H7 (cell line): ENCODE results near the gene OR8B12. TPM values are rescaled to one million over a fixed set of nuclear protein-coding genes. Genes with fewer than 3 reads are reported as not detected.

ENCODE experiments used
- DNase-seq: peaks from one replicate; pipeline ENCODE4 v3.0.0; 2012
- H3K27me3 ChIP-seq: 2 replicates; pipeline ENCODE4 v1.6.0; 2011; ENCODE audit warnings: mild to moderate bottlenecking, low read length; ENCODE audit not compliant: control insufficient read depth, insufficient read depth
- H3K36me3 ChIP-seq: replicated peaks from 2 replicates; pipeline ENCODE4 v1.5.1; 2011; ENCODE audit warnings: low read length; ENCODE audit not compliant: control insufficient read depth, insufficient read depth
- H3K4me3 ChIP-seq: 2 replicates; pipeline ENCODE4 v1.5.1; 2011; ENCODE audit warnings: low read depth, mild to moderate bottlenecking, control low read depth, low read length, moderate library complexity; ENCODE audit not compliant: insufficient read depth
- total RNA-seq: library from RNA; depleted of rRNA; stranded (reverse); fragments of >200 nt; shearing (Covaris generic); gene quantifications from 2 replicates; pipeline ENCODE4 v1.2.3, GENCODE V29; 2014; rRNA removed

Gene OR8B12
- total RNA-seq, 1 experiment from 2014 or later = not detected

- Histone ChIP-seq H3K36me3 (no peaks in the 10 kb centered on the region), H3K4me3 (no peak overlapping the region), H3K27me3 (no peaks in the 10 kb centered on the region)
- no peak for DNase-seq
Observed at GRCh38 chr11:124510279-124510678, 33.2 kb downstream of the OR8B12 start.

DNA sequence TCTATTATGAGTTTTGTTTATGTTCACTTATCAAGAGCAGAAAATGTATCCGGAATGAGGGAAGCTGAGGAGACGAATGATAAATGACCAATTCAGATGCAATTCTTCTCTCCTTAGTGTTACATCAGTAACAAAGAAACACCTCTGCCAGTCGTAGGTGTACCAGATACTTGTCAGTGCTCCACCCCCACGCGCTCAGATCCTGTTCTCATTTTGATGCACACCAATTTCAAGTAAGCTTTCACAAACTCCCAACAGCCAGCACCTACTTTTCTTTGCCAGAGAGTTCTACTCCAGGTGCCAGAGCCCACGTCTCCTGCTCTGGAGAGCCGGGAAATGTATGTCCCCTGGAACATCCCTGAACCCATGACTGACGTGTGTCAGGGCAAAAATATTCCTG, 43.7 kb downstream of the OR8B12 start:
- no peaks in the 10 kb centered on the region for H3K36me3 ChIP-seq
- DNase-seq = no peak
- no peak overlapping the region for H3K4me3 ChIP-seq
- H3K27me3 ChIP-seq = no peaks in the 10 kb centered on the region

- H3K4me3 ChIP-seq = no peak overlapping the region
- no peak for DNase-seq
- no peaks in the 10 kb centered on the region for H3K36me3 ChIP-seq
- H3K27me3 ChIP-seq = no peaks in the 10 kb centered on the region
Observed at GRCh38 chr11:124493016-124493655, 50.3 kb downstream of the OR8B12 start.

Other genes with a start within 250 kb of the OR8B12 start
- not detected in 2 replicates for gene OR8D1, start 229.7 kb downstream of the OR8B12 start, total RNA-seq
- gene OR8D2, start 223.5 kb downstream of the OR8B12 start, total RNA-seq = not detected in 2 replicates
- gene OR8B2, start 159.2 kb downstream of the OR8B12 start, total RNA-seq = not detected in 2 replicates
- gene OR8B3, start 144.6 kb downstream of the OR8B12 start, total RNA-seq = not detected in 2 replicates
- gene OR8B4, start 118.8 kb downstream of the OR8B12 start, total RNA-seq = not detected in 2 replicates
- not detected in 2 replicates for gene OR8B8, start 98.0 kb downstream of the OR8B12 start, total RNA-seq
- not detected in 2 replicates for gene OR8A1, start 26.3 kb upstream of the OR8B12 start, total RNA-seq
- not detected in 2 replicates for gene PANX3, start 67.8 kb upstream of the OR8B12 start, total RNA-seq
- gene TBRG1, start 79.2 kb upstream of the OR8B12 start, total RNA-seq = 21.1 and 26.2 TPM in 2 replicates
- gene SIAE, start 130.1 kb upstream of the OR8B12 start, total RNA-seq = 1.6 and 2.6 TPM in 2 replicates
- gene SPA17, start 130.2 kb upstream of the OR8B12 start, total RNA-seq = 9.6 and 9.8 TPM in 2 replicates
- gene NRGN, start 196.3 kb upstream of the OR8B12 start, total RNA-seq = 0.80 and 0.85 TPM in 2 replicates
- gene VSIG2, start 208.6 kb upstream of the OR8B12 start, total RNA-seq = 0.48 and 0.90 TPM in 2 replicates
- 0.38 and 0.85 TPM in 2 replicates for gene ESAM, start 218.6 kb upstream of the OR8B12 start, total RNA-seq